Transverse colon (tissue), 4 donors: ENCODE measurements around the gene BANP.
A peak's percentile ranks its signal among the peaks of the same experiment; 100 is the strongest.

Source experiments
- EP300 ChIP-seq: sonication (generic); formaldehyde crosslinking; IDR thresholded peaks from one replicate; pipeline ENCODE4 v1.6.1; 2017; ENCODE audit warnings: antibody characterized with exemption, low read depth
- POLR2A ChIP-seq: fragments of 450-650 bp; IDR thresholded peaks from one replicate; pipeline ENCODE4 v1.6.1; 2016; ENCODE audit warnings: antibody characterized with exemption, mild to moderate bottlenecking, moderate library complexity
- POLR2AphosphoS5 ChIP-seq, 3 donors: sonication (generic); formaldehyde crosslinking; IDR thresholded peaks; one replicate each; pipeline ENCODE4 v1.6.1; 2016; ENCODE audit warnings: antibody characterized with exemption in 3 of 3
- TF ChIP-seq, protein P1 (sequence below), 5 experiments: fragments of 200-600 bp in 3 of 5; fragments of 450-650 bp in 2 of 5; sonication (generic) in 3 of 5; IDR thresholded peaks; 1 replicate in 2 of 5; 2 replicates in 3 of 5; pipeline ENCODE4 v1.5.1; 2016 to 2017; ENCODE audit warnings: antibody characterized with exemption in 5 of 5, inconsistent platforms in 3 of 5, mild to moderate bottlenecking in 2 of 5, moderate library complexity in 1 of 5

DNA sequence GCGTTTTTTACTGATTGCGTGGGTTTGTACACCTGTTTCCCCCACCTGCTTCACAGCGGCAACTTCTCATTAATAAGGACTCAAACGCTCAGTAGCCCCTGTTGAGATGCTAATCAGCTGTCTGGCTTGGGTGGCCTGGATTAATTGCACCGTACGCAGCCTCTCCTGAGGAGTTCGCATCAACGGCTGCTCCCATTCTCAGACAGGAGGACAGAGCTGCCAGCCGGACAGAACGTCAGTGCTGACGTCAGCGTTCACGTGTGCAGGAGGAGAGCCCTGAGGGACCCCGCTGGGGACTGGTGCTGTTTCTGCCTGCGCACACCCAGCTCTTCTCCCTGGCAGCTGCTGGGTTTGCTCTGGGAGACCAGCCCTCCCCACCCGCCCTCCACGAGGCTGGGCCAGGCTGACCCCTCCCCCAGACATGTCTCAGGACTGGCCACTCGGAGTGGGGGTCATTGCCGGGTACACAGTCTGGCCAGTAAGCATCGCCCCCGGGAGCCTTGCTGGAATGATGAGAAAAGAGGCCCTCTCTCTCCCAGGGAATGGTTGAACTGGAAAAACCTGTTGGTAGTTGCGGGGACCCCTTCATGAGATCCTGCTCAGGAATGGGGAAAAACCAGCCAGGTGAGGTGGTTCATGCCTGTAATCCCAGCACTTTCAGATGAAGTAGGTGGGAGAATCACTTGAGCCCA is 5.7 kb upstream of the BANP start:
- TF ChIP-seq, protein P1, sequence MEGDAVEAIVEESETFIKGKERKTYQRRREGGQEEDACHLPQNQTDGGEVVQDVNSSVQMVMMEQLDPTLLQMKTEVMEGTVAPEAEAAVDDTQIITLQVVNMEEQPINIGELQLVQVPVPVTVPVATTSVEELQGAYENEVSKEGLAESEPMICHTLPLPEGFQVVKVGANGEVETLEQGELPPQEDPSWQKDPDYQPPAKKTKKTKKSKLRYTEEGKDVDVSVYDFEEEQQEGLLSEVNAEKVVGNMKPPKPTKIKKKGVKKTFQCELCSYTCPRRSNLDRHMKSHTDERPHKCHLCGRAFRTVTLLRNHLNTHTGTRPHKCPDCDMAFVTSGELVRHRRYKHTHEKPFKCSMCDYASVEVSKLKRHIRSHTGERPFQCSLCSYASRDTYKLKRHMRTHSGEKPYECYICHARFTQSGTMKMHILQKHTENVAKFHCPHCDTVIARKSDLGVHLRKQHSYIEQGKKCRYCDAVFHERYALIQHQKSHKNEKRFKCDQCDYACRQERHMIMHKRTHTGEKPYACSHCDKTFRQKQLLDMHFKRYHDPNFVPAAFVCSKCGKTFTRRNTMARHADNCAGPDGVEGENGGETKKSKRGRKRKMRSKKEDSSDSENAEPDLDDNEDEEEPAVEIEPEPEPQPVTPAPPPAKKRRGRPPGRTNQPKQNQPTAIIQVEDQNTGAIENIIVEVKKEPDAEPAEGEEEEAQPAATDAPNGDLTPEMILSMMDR (IDR thresholded peaks at IDR 0.05), result no peak
- TF ChIP-seq EP300 (no peak), POLR2AphosphoS5 (IDR thresholded peaks at IDR 0.05) (peak; percentile 41 to 54 (median 44)), POLR2A (no peak)
